ENCODE measurements around the gene ANXA6. TPM values are rescaled to one million over a fixed set of nuclear protein-coding genes. Genes with fewer than 3 reads are reported as not detected.
A peak's percentile ranks its signal among the peaks of the same experiment; 100 is the strongest.

ANXA6 gene
- total and polyA plus RNA-seq, 4 donors, result 61.4 to 208 (median 155) TPM

DNA sequence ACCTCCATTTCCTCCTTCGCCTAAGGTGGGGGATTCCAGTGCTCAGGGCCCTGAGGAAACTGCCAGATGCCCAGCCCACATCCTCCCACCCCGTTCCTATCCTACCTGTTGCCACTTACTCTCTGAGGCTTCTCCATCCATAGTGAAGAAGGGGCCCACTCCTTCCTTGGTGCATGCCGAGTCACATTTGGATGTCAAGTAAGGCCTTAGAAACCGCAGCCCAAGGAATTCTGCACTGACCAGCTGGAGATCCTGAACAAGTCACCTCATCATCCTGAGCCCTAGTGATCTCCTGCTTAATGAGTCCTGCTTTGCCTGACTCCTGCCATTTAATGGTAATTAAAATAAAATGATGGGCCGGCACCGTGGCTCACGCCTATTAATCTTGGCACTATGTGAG, 70.1 kb downstream of the ANXA6 start:
- no peak overlapping the region for H3K9ac ChIP-seq (ENCODE audit: insufficient read depth in 1 of 2, low read length in 2 of 2)

DNA sequence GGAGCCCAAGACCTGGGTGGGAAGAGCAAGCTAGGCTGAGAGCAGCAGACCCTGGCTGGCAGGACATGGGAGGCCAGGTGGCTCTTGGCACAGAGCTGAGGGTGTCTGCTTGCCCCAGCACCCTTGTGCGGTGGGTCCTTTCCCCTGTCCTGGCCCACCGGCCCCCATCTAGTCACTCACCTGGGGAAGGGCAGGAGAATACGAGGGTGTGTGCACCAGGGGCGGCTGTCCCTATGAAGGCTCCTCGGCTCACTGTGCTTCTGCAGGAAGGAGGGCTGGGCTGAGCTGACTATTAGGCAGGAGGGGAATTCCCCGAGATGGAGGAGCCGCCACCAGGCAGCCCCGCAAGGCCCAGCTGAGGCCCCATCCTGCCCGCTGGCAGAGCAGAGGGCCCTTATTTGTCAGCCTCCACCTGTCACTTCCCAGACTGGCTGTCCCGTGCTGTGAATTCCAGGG, 70.6 kb downstream of the ANXA6 start:
- Histone ChIP-seq H3K4me1 (ENCODE audit: control insufficient read depth in 5 of 5, insufficient read depth in 5 of 5, low read length in 5 of 5) (peaks cover 6 to 49% (median 29%) of the 10 kb centered on the region in 5 donors), H3K9ac (ENCODE audit: insufficient read depth in 1 of 2, low read length in 2 of 2) (no peak overlapping the region), H3K9me3 (ENCODE audit: control insufficient read depth in 4 of 4, insufficient read depth in 3 of 4, low read length in 3 of 4) (no peaks in the 10 kb centered on the region), H3K36me3 (ENCODE audit: control insufficient read depth in 4 of 4, insufficient read depth in 4 of 4, low read length in 4 of 4) (no peaks in the 10 kb centered on the region), H3K27me3 (ENCODE audit: control insufficient read depth in 3 of 3, insufficient read depth in 3 of 3, low read length in 2 of 3) (no peaks in the 10 kb centered on the region), H3K4me3 (no peak overlapping the region), H3K27ac (ENCODE audit: low read depth in 1 of 2, low read length in 1 of 2) (peak overlapping the region in 1 of 2 donors; percentile 80)
- TF ChIP-seq, protein P1, sequence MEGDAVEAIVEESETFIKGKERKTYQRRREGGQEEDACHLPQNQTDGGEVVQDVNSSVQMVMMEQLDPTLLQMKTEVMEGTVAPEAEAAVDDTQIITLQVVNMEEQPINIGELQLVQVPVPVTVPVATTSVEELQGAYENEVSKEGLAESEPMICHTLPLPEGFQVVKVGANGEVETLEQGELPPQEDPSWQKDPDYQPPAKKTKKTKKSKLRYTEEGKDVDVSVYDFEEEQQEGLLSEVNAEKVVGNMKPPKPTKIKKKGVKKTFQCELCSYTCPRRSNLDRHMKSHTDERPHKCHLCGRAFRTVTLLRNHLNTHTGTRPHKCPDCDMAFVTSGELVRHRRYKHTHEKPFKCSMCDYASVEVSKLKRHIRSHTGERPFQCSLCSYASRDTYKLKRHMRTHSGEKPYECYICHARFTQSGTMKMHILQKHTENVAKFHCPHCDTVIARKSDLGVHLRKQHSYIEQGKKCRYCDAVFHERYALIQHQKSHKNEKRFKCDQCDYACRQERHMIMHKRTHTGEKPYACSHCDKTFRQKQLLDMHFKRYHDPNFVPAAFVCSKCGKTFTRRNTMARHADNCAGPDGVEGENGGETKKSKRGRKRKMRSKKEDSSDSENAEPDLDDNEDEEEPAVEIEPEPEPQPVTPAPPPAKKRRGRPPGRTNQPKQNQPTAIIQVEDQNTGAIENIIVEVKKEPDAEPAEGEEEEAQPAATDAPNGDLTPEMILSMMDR (IDR thresholded peaks at IDR 0.05; ENCODE audit: control extremely low read depth, extremely low read depth), result no peak
- DNase-seq (peak; percentile 37 to 50 (median 40)), ATAC-seq (ENCODE audit: insufficient read depth, low FRiP score) (no peak)
- 23 to 25% methylated on average over 10 of the region's 10 CpGs for WGBS, 2 donors

More for the DNA sequence above, 70.1 kb downstream of the ANXA6 start:
- DNase-seq (peak; percentile 86 to 93 (median 91)), ATAC-seq (ENCODE audit: insufficient read depth, low FRiP score) (no peak)
- peak overlapping the region in 1 of 2 donors; percentile 80 for H3K27ac ChIP-seq (ENCODE audit: low read depth in 1 of 2, low read length in 1 of 2)
- H3K27me3 ChIP-seq (ENCODE audit: control insufficient read depth in 3 of 3, insufficient read depth in 3 of 3, low read length in 2 of 3), result no peaks in the 10 kb centered on the region
- 78 to 87% methylated on average over 7 of the region's 7 CpGs for WGBS, 2 donors
- TF ChIP-seq, protein P1 (IDR thresholded peaks at IDR 0.05; ENCODE audit: control extremely low read depth, extremely low read depth), result no peak
- H3K4me3 ChIP-seq, result no peak overlapping the region
- H3K36me3 ChIP-seq (ENCODE audit: control insufficient read depth in 4 of 4, insufficient read depth in 4 of 4, low read length in 4 of 4), result no peaks in the 10 kb centered on the region
- no peaks in the 10 kb centered on the region for H3K9me3 ChIP-seq (ENCODE audit: control insufficient read depth in 4 of 4, insufficient read depth in 3 of 4, low read length in 3 of 4)
- H3K4me1 ChIP-seq (ENCODE audit: control insufficient read depth in 5 of 5, insufficient read depth in 5 of 5, low read length in 5 of 5), result peaks cover 6 to 43% (median 28%) of the 10 kb centered on the region in 5 donors

DNA sequence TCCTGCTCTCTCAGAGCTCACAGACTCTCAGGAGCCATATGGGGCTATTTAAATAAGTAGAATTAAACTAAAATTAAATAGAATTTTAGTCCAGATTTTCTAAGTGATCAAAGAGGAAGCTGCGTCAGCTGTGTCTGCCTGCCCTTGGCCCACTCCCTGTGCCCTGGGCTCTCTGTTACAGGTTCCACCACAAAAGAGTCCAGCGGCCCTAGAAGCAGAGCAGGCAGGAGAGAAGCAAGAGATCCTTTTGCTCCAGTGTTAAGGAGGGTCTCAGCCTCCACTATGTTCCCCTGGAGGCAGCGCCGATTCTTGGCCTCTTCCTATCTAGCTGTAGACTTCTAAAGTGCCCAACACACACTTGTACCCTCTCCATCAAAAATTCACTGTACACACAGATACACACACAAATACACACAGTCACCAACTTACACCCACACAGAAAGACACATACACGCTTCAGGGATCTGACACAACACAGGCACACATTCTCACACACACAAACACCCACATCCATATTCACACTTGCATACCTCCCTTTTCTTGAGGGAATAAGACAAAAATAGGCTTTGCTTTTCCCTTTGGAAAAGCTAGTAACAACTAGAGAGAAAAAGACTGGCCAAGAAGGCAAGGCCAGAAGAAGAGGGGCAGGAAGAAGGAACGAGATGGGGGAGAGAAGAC, 71.2 kb downstream of the ANXA6 start:
- peaks cover 6 to 55% (median 29%) of the 10 kb centered on the region in 5 donors for H3K4me1 ChIP-seq (ENCODE audit: control insufficient read depth in 5 of 5, insufficient read depth in 5 of 5, low read length in 5 of 5)
- no peak overlapping the region for H3K4me3 ChIP-seq
- H3K9ac ChIP-seq (ENCODE audit: insufficient read depth in 1 of 2, low read length in 2 of 2), result no peak overlapping the region

More for the DNA sequence above, 71.2 kb downstream of the ANXA6 start:
- no peaks in the 10 kb centered on the region for H3K36me3 ChIP-seq (ENCODE audit: control insufficient read depth in 4 of 4, insufficient read depth in 4 of 4, low read length in 4 of 4)
- TF ChIP-seq, protein P1 (IDR thresholded peaks at IDR 0.05; ENCODE audit: control extremely low read depth, extremely low read depth), result no peak
- no peak for ATAC-seq (ENCODE audit: insufficient read depth, low FRiP score)
- no peaks in the 10 kb centered on the region for H3K9me3 ChIP-seq (ENCODE audit: control insufficient read depth in 4 of 4, insufficient read depth in 3 of 4, low read length in 3 of 4)
- H3K27ac ChIP-seq (ENCODE audit: low read depth in 1 of 2, low read length in 1 of 2), result peak overlapping the region in 1 of 2 donors; percentile 80
- no peak for DNase-seq
- 50 to 56% methylated on average over 6 of the region's 6 CpGs for WGBS, 2 donors
- no peaks in the 10 kb centered on the region for H3K27me3 ChIP-seq (ENCODE audit: control insufficient read depth in 3 of 3, insufficient read depth in 3 of 3, low read length in 2 of 3)
